Adrenal gland (tissue), 12 donors: ENCODE data around the gene KIAA1549. TPM values are rescaled to one million over a fixed set of nuclear protein-coding genes. Genes with fewer than 3 reads are reported as not detected.

Experiments
- DNase-seq, 7 donors: peaks; one replicate each; pipeline ENCODE4 v3.0.0-alpha.2; 2019 to 2020
- H3K27ac ChIP-seq, 5 donors: fragments of 200-600 bp; sonication (generic) in 4 of 5; 1 replicate in 3 of 5; 2 replicates in 2 of 5; pipeline versions ENCODE4 v1.5.1 to v1.8.0; 2016 to 2020; ENCODE audit warnings: mild to moderate bottlenecking in 1 of 5
- H3K27me3 ChIP-seq: fragments of 200-600 bp; 2 replicates; pipeline ENCODE4 v1.8.0; 2021
- H3K36me3 ChIP-seq, 2 donors: fragments of 200-600 bp; replicated peaks in 1 of 2; 1 replicate in 1 of 2; 2 replicates in 1 of 2; pipeline versions ENCODE4 v1.5.1 to v1.8.0; 2018 to 2022
- H3K4me1 ChIP-seq, 2 donors: fragments of 200-600 bp; replicated peaks in 1 of 2; 1 replicate in 1 of 2; 2 replicates in 1 of 2; pipeline versions ENCODE4 v1.5.1 to v1.8.0; 2018 to 2021
- H3K4me3 ChIP-seq, 4 donors: fragments of 200-600 bp; sonication (generic) in 3 of 4; one replicate each; pipeline ENCODE4 v1.5.1; 2016 to 2018
- H3K9me3 ChIP-seq, 3 donors: fragments of 200-600 bp; sonication (generic) in 1 of 3; replicated peaks in 1 of 3; 1 replicate in 2 of 3; 2 replicates in 1 of 3; pipeline versions ENCODE4 v1.5.1 to v1.8.0; 2016 to 2021
- POLR2A ChIP-seq, 2 donors: fragments of 450-650 bp; IDR thresholded peaks; one replicate each; pipeline ENCODE4 v1.6.1; 2017; ENCODE audit warnings: antibody characterized with exemption in 2 of 2, mild to moderate bottlenecking in 2 of 2, moderate library complexity in 1 of 2
- WGBS, 4 donors: extraction: QIAGEN DNeasy Blood & Tissue Kit in 2 of 4; methylation state at CpG; one replicate each; pipeline versions ENCODE4 v1.1.5 to v1.1.7; 2013 to 2017; 5-methylcytosine and 5-hydroxymethylcytosine counted together
- intact Hi-C, 2 donors: fragments of 100-400 bp; cut with DNase I; formaldehyde crosslinking; loops; one replicate each; pipeline versions ENCODE4 v1.14.1 to v1.15.0; 2022 to 2023
- polyA plus RNA-seq, 3 donors: library from polyadenylated mRNA; stranded (reverse); fragments of 200-250 nt in 2 of 3; fragments of 350-450 nt in 1 of 3; fragmentation: Illumina TruSeq in 1 of 3; extraction: RNeasy Lipid Tissue Mini Kit (QIAGEN cat#74804) in 1 of 3; gene quantifications; one replicate each; pipeline ENCODE4 v1.2.3, GENCODE V29; 2013 to 2014
- total RNA-seq, 9 donors: library from RNA; depleted of rRNA in 4 of 9; stranded (reverse); fragments of >200 nt in 4 of 9; fragments of 120-200 nt in 1 of 9; fragmentation: NEBNext Ultra II Directional in 1 of 9; extraction: Animal tissue kit (Norgen Biotek cat#: 25700) in 1 of 9; gene quantifications; one replicate each; pipeline versions ENCODE4 v1.1.0 to v1.2.4, GENCODE V29; 2013 to 2023
- TF ChIP-seq, protein P1 (sequence below), 6 experiments: fragments of 450-650 bp in 4 of 6; fragments of 200-600 bp in 2 of 6; sonication (generic) in 1 of 6; IDR thresholded peaks; 1 replicate in 5 of 6; 2 replicates in 1 of 6; pipeline versions ENCODE4 v1.5.1 to v1.8.0; 2016 to 2021; ENCODE audit warnings: antibody characterized with exemption in 6 of 6, mild to moderate bottlenecking in 2 of 6, moderate library complexity in 1 of 6
- donor health status: healthy with polysubstance abuse.
- donor health status: Bipolar disorder and iron deficiency.
- donor health status: DM: yes; HTN: yes; CAD: no.
- donor health status: DM: no; HTN: no; CAD: no.
- donor health status: DM: no; HTN: no; CAD: no.
- donor health status: DM: yes; HTN: yes; CAD: no.

The KIAA1549 gene
- total and polyA plus RNA-seq, 12 donors = 1.3 to 7.6 (median 3.7) TPM

DNA sequence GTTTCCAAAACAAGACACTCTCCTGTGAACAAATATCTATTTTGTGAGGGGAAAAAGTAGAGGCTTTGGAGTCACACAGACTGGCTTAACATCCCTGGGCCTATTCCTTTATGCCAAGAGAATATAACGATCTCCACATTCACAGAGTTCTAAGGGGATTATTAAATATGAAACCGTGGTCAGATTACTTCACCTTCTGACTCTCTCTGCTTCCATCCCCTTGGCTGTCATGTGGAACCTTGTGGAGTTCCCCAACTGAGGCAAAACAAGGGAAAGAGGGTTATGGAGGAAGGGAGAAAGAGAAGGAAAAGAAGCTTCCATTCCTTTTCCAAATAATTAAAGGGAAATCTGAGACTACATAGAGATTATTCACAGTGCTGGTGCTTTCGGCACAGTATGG, 127.7 kb downstream of the KIAA1549 start:
- intact Hi-C loops = no loop called here
- Histone ChIP-seq H3K9me3 (no peaks in the 10 kb centered on the region), H3K4me1 (no peaks in the 10 kb centered on the region), H3K4me3 (no peak overlapping the region), H3K27ac (no peak overlapping the region), H3K27me3 (no peaks in the 10 kb centered on the region), H3K36me3 (no peaks in the 10 kb centered on the region)
- no peak for TF ChIP-seq POLR2A (IDR thresholded peaks at IDR 0.05)
- TF ChIP-seq, protein P1, sequence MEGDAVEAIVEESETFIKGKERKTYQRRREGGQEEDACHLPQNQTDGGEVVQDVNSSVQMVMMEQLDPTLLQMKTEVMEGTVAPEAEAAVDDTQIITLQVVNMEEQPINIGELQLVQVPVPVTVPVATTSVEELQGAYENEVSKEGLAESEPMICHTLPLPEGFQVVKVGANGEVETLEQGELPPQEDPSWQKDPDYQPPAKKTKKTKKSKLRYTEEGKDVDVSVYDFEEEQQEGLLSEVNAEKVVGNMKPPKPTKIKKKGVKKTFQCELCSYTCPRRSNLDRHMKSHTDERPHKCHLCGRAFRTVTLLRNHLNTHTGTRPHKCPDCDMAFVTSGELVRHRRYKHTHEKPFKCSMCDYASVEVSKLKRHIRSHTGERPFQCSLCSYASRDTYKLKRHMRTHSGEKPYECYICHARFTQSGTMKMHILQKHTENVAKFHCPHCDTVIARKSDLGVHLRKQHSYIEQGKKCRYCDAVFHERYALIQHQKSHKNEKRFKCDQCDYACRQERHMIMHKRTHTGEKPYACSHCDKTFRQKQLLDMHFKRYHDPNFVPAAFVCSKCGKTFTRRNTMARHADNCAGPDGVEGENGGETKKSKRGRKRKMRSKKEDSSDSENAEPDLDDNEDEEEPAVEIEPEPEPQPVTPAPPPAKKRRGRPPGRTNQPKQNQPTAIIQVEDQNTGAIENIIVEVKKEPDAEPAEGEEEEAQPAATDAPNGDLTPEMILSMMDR (IDR thresholded peaks at IDR 0.05) = no peak
- no peak for DNase-seq
- 84 to 89% (median 86%) methylated on average over 3 of the region's 3 CpGs for WGBS, 4 donors

DNA sequence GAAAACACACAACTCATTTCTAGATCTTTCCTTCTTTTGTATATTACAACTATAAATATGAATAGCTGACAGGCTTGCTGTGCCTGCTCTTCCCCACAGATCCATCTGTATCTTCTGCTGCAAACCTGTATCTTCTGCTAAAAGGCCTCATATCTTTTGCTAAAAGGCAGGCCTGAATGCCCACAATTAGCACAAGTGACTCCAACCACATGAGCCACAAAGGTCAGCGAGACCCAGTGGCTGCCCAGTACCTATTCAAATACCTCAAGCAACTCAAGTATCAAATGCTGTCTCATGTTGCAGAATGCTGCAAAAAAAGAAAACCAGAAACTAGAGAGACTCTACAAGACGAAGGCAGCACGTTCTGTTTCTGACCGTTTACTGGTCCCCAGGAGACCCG, 128.7 kb downstream of the KIAA1549 start:
- Histone ChIP-seq H3K4me1 (no peaks in the 10 kb centered on the region), H3K36me3 (no peaks in the 10 kb centered on the region), H3K27me3 (no peaks in the 10 kb centered on the region), H3K4me3 (no peak overlapping the region), H3K27ac (no peak overlapping the region), H3K9me3 (no peaks in the 10 kb centered on the region)
- WGBS, 4 donors = 92 to 98% (median 95%) methylated on average over 5 of the region's 5 CpGs
- DNase-seq = no peak
- intact Hi-C loops = no loop called here
- TF ChIP-seq, protein P1 (IDR thresholded peaks at IDR 0.05) = no peak
- TF ChIP-seq POLR2A (IDR thresholded peaks at IDR 0.05) = no peak

DNA sequence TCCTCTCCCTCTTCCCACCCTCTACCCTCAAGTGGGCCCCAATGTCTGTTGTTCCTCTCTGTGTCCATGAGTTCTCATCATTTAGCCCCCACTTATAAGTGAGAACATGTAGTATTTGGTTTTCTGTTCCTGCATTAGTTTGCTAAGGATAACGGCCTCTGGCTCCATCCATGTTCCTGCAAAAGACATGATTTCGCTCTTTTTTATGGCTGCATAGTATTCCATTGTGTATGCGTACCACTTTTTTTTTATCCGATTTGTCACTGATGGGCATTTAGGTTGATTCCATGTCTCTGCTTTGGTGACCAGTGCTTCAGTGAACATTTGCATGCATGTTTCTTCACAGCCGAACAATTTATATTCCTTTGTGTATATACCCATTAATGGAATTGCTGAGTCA, 131.5 kb downstream of the KIAA1549 start:
- TF ChIP-seq POLR2A (IDR thresholded peaks at IDR 0.05) = no peak
- TF ChIP-seq, protein P1 (IDR thresholded peaks at IDR 0.05) = no peak
- 96 to 98% (median 97%) methylated on average over 5 of the region's 5 CpGs for WGBS, 4 donors
- H3K27me3 ChIP-seq = no peaks in the 10 kb centered on the region

DNA sequence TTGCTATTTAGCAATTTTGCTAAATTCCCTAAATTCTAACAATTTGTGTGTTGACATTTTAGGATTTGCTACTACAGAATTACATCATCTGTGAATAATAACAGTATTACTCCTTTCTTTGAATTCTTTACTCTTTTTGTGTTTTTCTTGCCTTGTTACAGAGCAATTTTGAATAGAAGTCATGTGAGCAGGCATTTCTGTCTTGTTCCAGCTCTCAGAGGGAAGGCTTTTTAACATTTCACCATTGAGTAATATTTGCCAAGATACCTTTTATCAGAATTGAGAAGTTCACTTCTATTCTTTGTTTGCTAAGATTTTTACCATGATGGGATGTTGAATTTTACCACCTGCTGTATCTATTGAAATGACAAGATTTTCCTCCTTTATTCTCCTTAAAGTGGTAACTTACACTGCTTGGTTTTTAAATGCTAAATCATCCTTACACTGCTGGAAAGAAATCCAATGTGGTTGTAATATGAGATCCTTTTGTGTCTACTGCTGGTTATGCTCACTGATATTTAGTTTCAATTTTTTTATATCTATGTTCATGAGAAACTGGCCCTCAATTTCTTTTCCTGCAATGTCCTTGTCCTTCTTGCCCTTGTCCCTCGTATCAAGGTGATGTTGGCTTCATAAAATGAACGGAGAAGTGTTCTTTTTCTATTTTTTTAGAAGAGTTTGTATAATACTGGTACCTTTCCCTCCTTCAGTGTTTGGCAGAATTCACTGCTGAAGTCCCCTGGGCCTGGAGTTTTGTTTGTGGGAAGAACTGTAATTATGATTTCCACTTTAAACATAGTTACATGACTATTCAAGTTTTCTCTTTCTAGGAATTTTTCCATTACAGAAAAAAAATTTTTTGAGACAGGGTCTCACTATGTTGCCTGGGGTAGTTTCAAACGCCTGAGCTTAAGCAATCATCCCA, 132.9 kb downstream of the KIAA1549 start:
- H3K27ac ChIP-seq = no peak overlapping the region
- H3K36me3 ChIP-seq = no peaks in the 10 kb centered on the region
- no peak overlapping the region for H3K4me3 ChIP-seq
- 57 to 64% (median 60%) methylated on average over 3 of the region's 3 CpGs for WGBS, 4 donors
- no peaks in the 10 kb centered on the region for H3K4me1 ChIP-seq
- H3K27me3 ChIP-seq = no peaks in the 10 kb centered on the region
- TF ChIP-seq, protein P1 (IDR thresholded peaks at IDR 0.05) = no peak
- TF ChIP-seq POLR2A (IDR thresholded peaks at IDR 0.05) = no peak
- no peak for DNase-seq
- no peaks in the 10 kb centered on the region for H3K9me3 ChIP-seq
- intact Hi-C loops = no loop called here

More for the DNA sequence above, 131.5 kb downstream of the KIAA1549 start:
- no peak for DNase-seq
- H3K4me1 ChIP-seq = no peaks in the 10 kb centered on the region
- H3K36me3 ChIP-seq = no peaks in the 10 kb centered on the region
- H3K27ac ChIP-seq = no peak overlapping the region
- intact Hi-C loops = no loop called here
- no peaks in the 10 kb centered on the region for H3K9me3 ChIP-seq
- no peak overlapping the region for H3K4me3 ChIP-seq
